ENCODE data around the gene SMYD1. TPM values are rescaled to one million over a fixed set of nuclear protein-coding genes. Genes with fewer than 3 reads are reported as not detected.

SMYD1 gene
- total RNA-seq, 2 experiments from 2014 or later: not detected

GRCh38 chr2:88058191-88058590 is 9.4 kb upstream of the SMYD1 start:
- Histone ChIP-seq H3K9me3 (ENCODE audit: control insufficient read depth in 1 of 2, insufficient read depth in 1 of 2, low read length in 2 of 2) (no peaks in the 10 kb centered on the region), H3K36me3 (ENCODE audit: insufficient read depth, low read length) (no peaks in the 10 kb centered on the region), H3K27ac (ENCODE audit: low read depth in 1 of 2, low read length in 2 of 2) (no peak overlapping the region), H3K4me1 (ENCODE audit: insufficient read depth, low read length) (peaks cover 18% of the 10 kb centered on the region), H3K27me3 (ENCODE audit: control insufficient read depth in 1 of 2, insufficient read depth in 2 of 2, low read length in 2 of 2) (no peaks in the 10 kb centered on the region), H3K4me3 (ENCODE audit: low read length) (no peak overlapping the region)
- peak overlapping the region; percentile 93 for H3K27ac Mint-ChIP-seq
- no peaks in the 10 kb centered on the region for H3K9me3 Mint-ChIP-seq
- ATAC-seq (ENCODE audit: poor library complexity) (no peak), DNase-seq (no peak)
- peaks cover 13% of the 10 kb centered on the region for H3K36me3 Mint-ChIP-seq (ENCODE audit: low read depth)
- no peak for TF ChIP-seq CTCF (IDR thresholded peaks at IDR 0.05)
- H3K27me3 Mint-ChIP-seq: no peaks in the 10 kb centered on the region
- ChIA-PET POLR2A (no interaction called here), CTCF (no interaction called here)
- peaks cover 49% of the 10 kb centered on the region for H3K4me1 Mint-ChIP-seq (ENCODE audit: low read depth)
- intact Hi-C loops (cut with DNase I, micrococcal nuclease): loop anchor here in 1 of 2 experiments (10.0 kb wide), 2 partner anchors 1863 to 1953 kb away; partner anchors contain the start of genes IMMT, MRPL35, POLR1A and PTCD3
- H3K4me3 Mint-ChIP-seq: peak overlapping the region; percentile 11

- Mint-ChIP-seq H3K4me1 (ENCODE audit: low read depth) (peaks cover 28% of the 10 kb centered on the region), H3K9me3 (no peaks in the 10 kb centered on the region), H3K27ac (no peak overlapping the region), H3K27me3 (no peaks in the 10 kb centered on the region), H3K4me3 (no peak overlapping the region), H3K36me3 (ENCODE audit: low read depth) (peaks cover 1% of the 10 kb centered on the region)
- Histone ChIP-seq H3K4me3 (ENCODE audit: low read length) (no peak overlapping the region), H3K27ac (ENCODE audit: low read depth in 1 of 2, low read length in 2 of 2) (no peak overlapping the region), H3K36me3 (ENCODE audit: insufficient read depth, low read length) (no peaks in the 10 kb centered on the region), H3K27me3 (ENCODE audit: control insufficient read depth in 1 of 2, insufficient read depth in 2 of 2, low read length in 2 of 2) (no peaks in the 10 kb centered on the region), H3K4me1 (ENCODE audit: insufficient read depth, low read length) (peaks cover 7% of the 10 kb centered on the region), H3K9me3 (ENCODE audit: control insufficient read depth in 1 of 2, insufficient read depth in 1 of 2, low read length in 2 of 2) (no peaks in the 10 kb centered on the region)
- ChIA-PET CTCF (interaction anchor here (0.6 to 2.3 kb wide), 18 partner anchors 9 to 655 kb away, joined by 3 to 26 read pairs (median 4); no protein-coding TSS in a partner anchor), POLR2A (interaction anchor here (1.0 to 1.6 kb wide), 4 partner anchors 12 to 99 kb away, joined by 3 to 11 read pairs (median 4); partner anchors contain the start of gene RNU2-63P)
- peak in 7 of 14 experiments; percentile 22 to 69 (median 46) for DNase-seq
- peak; percentile 94 for TF ChIP-seq CTCF (IDR thresholded peaks at IDR 0.05)
- ATAC-seq (ENCODE audit: poor library complexity): peak; percentile 33
- intact Hi-C loops (cut with DNase I, micrococcal nuclease): loop anchor here (1.0 to 10.0 kb wide), 3 partner anchors 100 to 1955 kb away; partner anchors contain the start of genes IMMT (in 1 of the 2), MRPL35 (in 1 of the 2), POLR1A (in 1 of the 2) and PTCD3 (in 1 of the 2)
These were observed 7.4 kb upstream of the SMYD1 start for GRCh38 chr2:88059979-88060906.

- no peaks in the 10 kb centered on the region for H3K36me3 ChIP-seq (ENCODE audit: insufficient read depth, low read length)
These were observed 6.7 kb upstream of the SMYD1 start for GRCh38 chr2:88060907-88061275.

More at GRCh38 chr2:88060907-88061275, 6.7 kb upstream of the SMYD1 start:
- Histone ChIP-seq H3K27me3 (ENCODE audit: control insufficient read depth in 1 of 2, insufficient read depth in 2 of 2, low read length in 2 of 2) (no peaks in the 10 kb centered on the region), H3K27ac (ENCODE audit: low read depth in 1 of 2, low read length in 2 of 2) (no peak overlapping the region), H3K4me1 (ENCODE audit: insufficient read depth, low read length) (peaks cover 5% of the 10 kb centered on the region), H3K4me3 (ENCODE audit: low read length) (no peak overlapping the region), H3K9me3 (ENCODE audit: control insufficient read depth in 1 of 2, insufficient read depth in 1 of 2, low read length in 2 of 2) (no peaks in the 10 kb centered on the region)
- DNase-seq (no peak), ATAC-seq (ENCODE audit: poor library complexity) (no peak)
- no peaks in the 10 kb centered on the region for H3K9me3 Mint-ChIP-seq
- no peaks in the 10 kb centered on the region for H3K36me3 Mint-ChIP-seq (ENCODE audit: low read depth)
- no peak overlapping the region for H3K27ac Mint-ChIP-seq
- ChIA-PET POLR2A (interaction anchor here (1.0 to 1.6 kb wide), 3 partner anchors 13 to 99 kb away, joined by 3 to 11 read pairs (median 4); partner anchors contain the start of gene RNU2-63P), CTCF (interaction anchor here (0.9 to 2.3 kb wide), 15 partner anchors 9 to 99 kb away, joined by 3 to 26 read pairs (median 4); no protein-coding TSS in a partner anchor)
- no peaks in the 10 kb centered on the region for H3K27me3 Mint-ChIP-seq
- H3K4me1 Mint-ChIP-seq (ENCODE audit: low read depth): peaks cover 24% of the 10 kb centered on the region
- intact Hi-C loops (cut with DNase I, micrococcal nuclease): loop anchor here (1.0 kb wide), 1 partner anchor 99 kb away; no protein-coding TSS in a partner anchor
- no peak overlapping the region for H3K4me3 Mint-ChIP-seq
- TF ChIP-seq CTCF (IDR thresholded peaks at IDR 0.05): no peak
